Breast epithelium (tissue), 4 donors: Measurements from ENCODE around the gene NXN. TPM values are rescaled to one million over a fixed set of nuclear protein-coding genes. Genes with fewer than 3 reads are reported as not detected.

Experiments
- DNase-seq, 2 donors: peaks; one replicate each; pipeline ENCODE4 v3.0.0-alpha.2; 2019; ENCODE audit warnings: low spot score in 2 of 2
- H3K27ac ChIP-seq, 2 donors: fragments of 200-600 bp; sonication (generic) in 1 of 2; one replicate each; pipeline ENCODE4 v1.5.1; 2016 to 2019; ENCODE audit warnings: mild to moderate bottlenecking in 1 of 2
- H3K27me3 ChIP-seq, 2 donors: fragments of 200-600 bp; sonication (generic) in 1 of 2; one replicate each; pipeline versions ENCODE4 v1.5.1 to v1.6.0; 2017 to 2019; ENCODE audit warnings: control low read depth in 1 of 2, mild to moderate bottlenecking in 1 of 2
- H3K36me3 ChIP-seq: fragments of 200-600 bp; one replicate; pipeline ENCODE4 v1.5.1; 2019
- H3K4me1 ChIP-seq, 2 donors: fragments of 200-600 bp; sonication (generic); one replicate each; pipeline ENCODE4 v1.5.1; 2016 to 2019; ENCODE audit warnings: control low read depth in 1 of 2
- H3K4me3 ChIP-seq, 3 donors: fragments of 200-600 bp; sonication (generic); 1 replicate in 2 of 3; 2 replicates in 1 of 3; pipeline ENCODE4 v1.5.1; 2016 to 2019; ENCODE audit warnings: mild to moderate bottlenecking in 3 of 3, moderate library complexity in 2 of 3
- H3K9me3 ChIP-seq, 2 donors: fragments of 200-600 bp; sonication (generic) in 1 of 2; one replicate each; pipeline ENCODE4 v1.5.1; 2016 to 2019; ENCODE audit warnings: control low read depth in 1 of 2
- POLR2A ChIP-seq: fragments of 450-650 bp; IDR thresholded peaks from one replicate; pipeline ENCODE4 v1.6.1; 2016; ENCODE audit warnings: antibody characterized with exemption, mild to moderate bottlenecking, moderate library complexity
- POLR2AphosphoS5 ChIP-seq, 3 donors: sonication (generic); formaldehyde crosslinking; IDR thresholded peaks; one replicate each; pipeline ENCODE4 v1.6.1; 2017; ENCODE audit warnings: antibody characterized with exemption in 3 of 3
- intact Hi-C: fragments of 100-400 bp; cut with DNase I; formaldehyde crosslinking; loops from one replicate; pipeline ENCODE4 v1.15.1; 2023; ENCODE audit warnings: low total_unique reads
- total RNA-seq, 3 donors: library from RNA; depleted of rRNA; stranded (reverse); fragments of >200 nt; gene quantifications; one replicate each; pipeline ENCODE4 v1.1.0, GENCODE V29; 2016
- TF ChIP-seq, protein P1 (sequence below), 3 donors: fragments of 450-650 bp; IDR thresholded peaks; one replicate each; pipeline ENCODE4 v1.5.1; 2016 to 2017; ENCODE audit warnings: antibody characterized with exemption in 3 of 3, mild to moderate bottlenecking in 3 of 3, moderate library complexity in 3 of 3

The NXN gene
- total RNA-seq, 3 donors from 2014 or later = 9.3 to 14.3 (median 12.8) TPM

DNA sequence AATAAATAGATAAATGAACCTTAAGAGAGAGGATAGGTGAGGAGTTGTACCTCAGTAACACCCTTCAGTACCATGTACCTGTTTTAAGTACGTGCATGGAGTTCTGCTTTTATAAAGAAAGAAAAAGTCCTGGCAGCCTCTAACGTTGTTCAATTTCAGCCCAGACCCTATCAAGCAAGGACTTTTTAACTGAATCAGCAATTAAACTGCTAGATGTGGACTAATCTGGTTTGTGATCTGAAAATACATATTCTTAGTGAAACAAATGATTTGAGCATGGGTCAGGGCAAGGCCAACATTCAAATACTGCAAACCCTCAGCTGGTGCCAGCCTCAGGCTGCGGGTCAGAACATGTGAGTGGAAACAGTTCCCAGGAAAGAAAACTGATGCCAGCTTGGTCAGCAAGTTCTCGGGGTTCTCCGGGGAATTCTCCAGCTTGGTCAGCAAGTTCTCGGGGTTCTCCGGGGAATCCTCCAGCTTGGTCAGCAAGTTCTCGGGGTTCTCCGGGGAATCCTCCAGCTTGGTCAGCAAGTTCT lies 112.9 kb downstream of the NXN start:
- Histone ChIP-seq H3K27me3 (no peaks in the 10 kb centered on the region), H3K4me3 (no peak overlapping the region), H3K27ac (no peak overlapping the region), H3K36me3 (no peaks in the 10 kb centered on the region), H3K4me1 (no peaks in the 10 kb centered on the region), H3K9me3 (no peaks in the 10 kb centered on the region)
- TF ChIP-seq, protein P1, sequence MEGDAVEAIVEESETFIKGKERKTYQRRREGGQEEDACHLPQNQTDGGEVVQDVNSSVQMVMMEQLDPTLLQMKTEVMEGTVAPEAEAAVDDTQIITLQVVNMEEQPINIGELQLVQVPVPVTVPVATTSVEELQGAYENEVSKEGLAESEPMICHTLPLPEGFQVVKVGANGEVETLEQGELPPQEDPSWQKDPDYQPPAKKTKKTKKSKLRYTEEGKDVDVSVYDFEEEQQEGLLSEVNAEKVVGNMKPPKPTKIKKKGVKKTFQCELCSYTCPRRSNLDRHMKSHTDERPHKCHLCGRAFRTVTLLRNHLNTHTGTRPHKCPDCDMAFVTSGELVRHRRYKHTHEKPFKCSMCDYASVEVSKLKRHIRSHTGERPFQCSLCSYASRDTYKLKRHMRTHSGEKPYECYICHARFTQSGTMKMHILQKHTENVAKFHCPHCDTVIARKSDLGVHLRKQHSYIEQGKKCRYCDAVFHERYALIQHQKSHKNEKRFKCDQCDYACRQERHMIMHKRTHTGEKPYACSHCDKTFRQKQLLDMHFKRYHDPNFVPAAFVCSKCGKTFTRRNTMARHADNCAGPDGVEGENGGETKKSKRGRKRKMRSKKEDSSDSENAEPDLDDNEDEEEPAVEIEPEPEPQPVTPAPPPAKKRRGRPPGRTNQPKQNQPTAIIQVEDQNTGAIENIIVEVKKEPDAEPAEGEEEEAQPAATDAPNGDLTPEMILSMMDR (IDR thresholded peaks at IDR 0.05) = no peak
- no peak for TF ChIP-seq POLR2A
- TF ChIP-seq POLR2AphosphoS5 (IDR thresholded peaks at IDR 0.05) = no peak
- no peak for DNase-seq
- intact Hi-C loops = no loop called here

DNA sequence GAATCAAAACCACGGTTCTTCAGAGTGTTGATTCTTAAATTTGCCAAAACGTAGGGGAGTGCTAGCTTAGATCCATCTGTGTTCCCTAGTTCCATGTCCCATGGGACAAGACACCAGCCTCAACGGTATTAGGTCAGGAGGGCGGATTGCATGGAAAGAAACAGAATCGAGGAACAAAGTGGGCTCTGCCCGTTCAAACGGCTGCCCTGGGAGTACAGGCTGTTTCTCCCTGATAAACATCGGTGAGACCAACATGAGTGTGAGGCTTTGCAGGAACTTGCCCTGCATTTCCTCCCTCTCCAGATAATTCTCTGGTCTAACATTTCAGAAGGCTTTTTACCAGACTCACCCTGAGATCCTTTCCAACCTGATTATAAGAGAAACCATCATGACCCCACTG lies 115.3 kb downstream of the NXN start:
- intact Hi-C loops = no loop called here
- Histone ChIP-seq H3K9me3 (no peaks in the 10 kb centered on the region), H3K27ac (no peak overlapping the region), H3K4me3 (no peak overlapping the region), H3K27me3 (no peaks in the 10 kb centered on the region), H3K36me3 (no peaks in the 10 kb centered on the region), H3K4me1 (no peaks in the 10 kb centered on the region)
- DNase-seq = no peak
- TF ChIP-seq POLR2AphosphoS5 (IDR thresholded peaks at IDR 0.05) = no peak
- TF ChIP-seq, protein P1 (IDR thresholded peaks at IDR 0.05) = no peak
- no peak for TF ChIP-seq POLR2A

DNA sequence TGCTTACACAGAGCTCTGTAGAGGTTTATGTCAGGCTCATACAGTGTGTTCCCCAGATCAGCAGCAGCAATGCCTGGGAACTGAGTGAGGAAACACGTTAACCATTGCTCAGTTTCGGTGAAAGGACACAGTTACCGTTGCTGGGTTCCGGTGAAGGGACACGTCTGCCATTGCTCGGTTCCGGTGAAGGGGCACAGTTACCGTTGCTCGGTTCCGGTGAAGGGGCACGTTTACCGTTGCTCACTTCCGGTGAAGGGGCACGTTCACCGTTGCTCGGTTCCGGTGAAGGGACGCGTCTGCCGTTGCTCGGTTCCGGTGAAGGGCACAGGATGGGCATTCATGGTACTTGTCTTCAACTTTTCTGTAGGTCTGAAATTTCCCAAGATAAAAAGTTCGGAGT lies 115.7 kb downstream of the NXN start:
- H3K27ac ChIP-seq = no peak overlapping the region
- H3K36me3 ChIP-seq = no peaks in the 10 kb centered on the region

DNA sequence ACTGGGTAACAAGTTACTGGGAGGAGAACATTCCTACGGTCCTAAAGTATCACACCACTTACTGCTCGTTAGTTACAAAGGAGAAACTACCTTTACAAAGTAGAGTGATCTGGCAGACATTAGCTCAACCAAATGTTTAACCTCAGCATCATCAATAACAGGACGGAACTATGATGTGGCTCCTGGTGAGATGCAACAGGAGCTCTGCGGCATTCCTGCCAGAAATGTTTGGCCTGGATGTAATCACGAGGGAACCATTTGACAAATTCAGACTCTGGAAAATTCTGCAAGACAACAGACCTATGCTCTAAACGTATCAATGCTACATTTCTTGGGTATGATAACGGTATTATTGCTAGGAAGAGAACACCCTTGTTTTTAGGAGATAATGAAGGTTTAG lies 117.0 kb downstream of the NXN start:
- TF ChIP-seq, protein P1 (IDR thresholded peaks at IDR 0.05) = no peak
- no peak for TF ChIP-seq POLR2A
- TF ChIP-seq POLR2AphosphoS5 (IDR thresholded peaks at IDR 0.05) = no peak
- Histone ChIP-seq H3K27me3 (no peaks in the 10 kb centered on the region), H3K4me3 (no peak overlapping the region), H3K27ac (no peak overlapping the region), H3K9me3 (no peaks in the 10 kb centered on the region), H3K4me1 (no peaks in the 10 kb centered on the region), H3K36me3 (no peaks in the 10 kb centered on the region)
- DNase-seq = no peak
- intact Hi-C loops = no loop called here

More for the DNA sequence above, 115.7 kb downstream of the NXN start:
- DNase-seq = no peak
- no peak overlapping the region for H3K4me3 ChIP-seq
- intact Hi-C loops = no loop called here
- TF ChIP-seq POLR2AphosphoS5 (IDR thresholded peaks at IDR 0.05) (no peak), POLR2A (no peak)
- TF ChIP-seq, protein P1 (IDR thresholded peaks at IDR 0.05) = no peak
- H3K27me3 ChIP-seq = no peaks in the 10 kb centered on the region
- H3K9me3 ChIP-seq = no peaks in the 10 kb centered on the region
- no peaks in the 10 kb centered on the region for H3K4me1 ChIP-seq

DNA sequence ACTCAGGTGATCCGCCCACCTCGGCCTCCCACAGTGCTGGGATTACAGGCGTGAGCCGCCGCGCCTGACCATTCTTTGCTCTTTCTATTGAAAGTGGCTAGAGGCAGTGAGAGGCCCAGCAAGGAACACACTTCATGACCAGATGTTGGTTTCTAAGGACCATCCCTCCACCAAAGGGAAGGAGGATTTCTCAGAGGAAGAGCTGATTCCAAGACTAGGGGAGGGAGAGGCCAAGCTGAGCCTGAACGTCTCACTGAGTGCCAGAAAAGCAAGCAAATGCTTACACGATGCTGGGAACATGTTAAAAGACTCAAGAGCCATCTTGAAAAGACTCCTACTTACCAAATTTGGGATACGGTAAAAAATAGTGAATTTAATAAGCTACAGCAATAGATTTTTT lies 118.2 kb downstream of the NXN start:
- Histone ChIP-seq H3K27me3 (no peaks in the 10 kb centered on the region), H3K36me3 (no peaks in the 10 kb centered on the region), H3K4me1 (no peaks in the 10 kb centered on the region), H3K27ac (peak overlapping the region; percentile 33 to 43), H3K4me3 (no peak overlapping the region), H3K9me3 (no peaks in the 10 kb centered on the region)
- TF ChIP-seq POLR2A = no peak
- TF ChIP-seq POLR2AphosphoS5 (IDR thresholded peaks at IDR 0.05) = no peak
- TF ChIP-seq, protein P1 (IDR thresholded peaks at IDR 0.05) = no peak
- DNase-seq = no peak
- intact Hi-C loops = no loop called here
